Stimulated activated CD4-positive, alpha-beta T cell treated with anti-CD3 and anti-CD28 coated beads, Interleukin-12 subunit alpha, Interleukin-12 subunit beta, amount 100 ng/mL, for 48 hours (primary cell): ENCODE results near the gene GPR62.
"Not testable (repeated sequence)": the region's sequence is repeated elsewhere in the genome, so short reads cannot be mapped to it uniquely, and the experiment has no call there.

Source experiments
- DNase-seq, 3 donors: peaks; one replicate each; pipeline ENCODE4 v3.0.0-alpha.2; 2020; ENCODE audit warnings: low read depth in 2 of 3, low spot score in 1 of 3

The GPR62 gene

GRCh38 chr3:51955175-51955892 is at the start of gene GPR62:
GPR62 (plus strand) TSS chr3:51955381; CDS start chr3:51955653, 272 bp downstream.
- no peak for DNase-seq

- DNase-seq: no peak
These were observed 47.2 kb upstream of the GPR62 start for GRCh38 chr3:51908026-51908425.

- no peak for DNase-seq
These were observed 38.8 kb upstream of the GPR62 start for GRCh38 chr3:51916418-51916817.

- DNase-seq: no peak
These were observed 34.1 kb upstream of the GPR62 start for GRCh38 chr3:51921081-51921578.

- no peak for DNase-seq
These were observed 27.9 kb upstream of the GPR62 start for GRCh38 chr3:51927061-51927977.

- DNase-seq: no peak
These were observed 26.7 kb upstream of the GPR62 start for GRCh38 chr3:51928438-51928837.

- DNase-seq: not testable (repeated sequence)
These were observed 26.2 kb upstream of the GPR62 start for GRCh38 chr3:51928981-51929380.

GRCh38 chr3:51929420-51930003 is 25.7 kb upstream of the GPR62 start:
- DNase-seq: no peak

GRCh38 chr3:51930439-51930838 is 24.7 kb upstream of the GPR62 start:
- DNase-seq: no peak

- no peak for DNase-seq
These were observed 23.4 kb upstream of the GPR62 start for GRCh38 chr3:51931756-51932155.

- DNase-seq: no peak
These were observed 22.5 kb upstream of the GPR62 start for GRCh38 chr3:51932471-51933370.

GRCh38 chr3:51933471-51934138 is 21.6 kb upstream of the GPR62 start:
- DNase-seq: no peak

GRCh38 chr3:51934139-51934850 is 20.9 kb upstream of the GPR62 start:
- DNase-seq: no peak

GRCh38 chr3:51934991-51935885 is 19.9 kb upstream of the GPR62 start:
- no peak for DNase-seq

- no peak for DNase-seq
These were observed 19.1 kb upstream of the GPR62 start for GRCh38 chr3:51935886-51936755.

GRCh38 chr3:51937014-51937413 is 18.2 kb upstream of the GPR62 start:
- no peak for DNase-seq

- no peak for DNase-seq
These were observed 17.4 kb upstream of the GPR62 start for GRCh38 chr3:51937611-51938450.
